ENCODE results near the gene TAF5L.
"Not testable (repeated sequence)": the region's sequence is repeated elsewhere in the genome, so short reads cannot be mapped to it uniquely, and the experiment has no call there.

TAF5L gene

GRCh38 chr1:229641306-229641705 lies 15.4 kb upstream of the TAF5L start:
- DNase-seq, result no peak

GRCh38 chr1:229640455-229640854 lies 14.5 kb upstream of the TAF5L start:
- DNase-seq, result no peak

- no peak for DNase-seq
Measured at GRCh38 chr1:229637746-229638145, 11.8 kb upstream of the TAF5L start.

- DNase-seq, result no peak
Measured at GRCh38 chr1:229636042-229636441, 10.1 kb upstream of the TAF5L start.

- no peak for DNase-seq
Measured at GRCh38 chr1:229631966-229632365, 6.0 kb upstream of the TAF5L start.

GRCh38 chr1:229631148-229631547 lies 5.2 kb upstream of the TAF5L start:
- DNase-seq, result no peak

GRCh38 chr1:229629261-229629660 lies 3.3 kb upstream of the TAF5L start:
- no peak for DNase-seq

GRCh38 chr1:229627003-229627402 lies 1.1 kb upstream of the TAF5L start:
- no peak for DNase-seq

- DNase-seq, result peak; percentile 36
Measured at GRCh38 chr1:229625071-229625914, 629 bp downstream of the TAF5L start.

- DNase-seq, result no peak
Measured at GRCh38 chr1:229624521-229625070, 1.3 kb downstream of the TAF5L start.

GRCh38 chr1:229623838-229624237 lies 2.1 kb downstream of the TAF5L start:
- no peak for DNase-seq

- no peak for DNase-seq
Measured at GRCh38 chr1:229623225-229623624, 2.7 kb downstream of the TAF5L start.

GRCh38 chr1:229622641-229623120 lies 3.2 kb downstream of the TAF5L start:
- not testable (repeated sequence) for DNase-seq

GRCh38 chr1:229621663-229622062 lies 4.3 kb downstream of the TAF5L start:
- no peak for DNase-seq

GRCh38 chr1:229620876-229621275 lies 5.0 kb downstream of the TAF5L start:
- no peak for DNase-seq

- DNase-seq, result no peak
Measured at GRCh38 chr1:229619614-229620013, 6.3 kb downstream of the TAF5L start.

GRCh38 chr1:229619002-229619401 lies 6.9 kb downstream of the TAF5L start:
- DNase-seq, result no peak

GRCh38 chr1:229617351-229618100 lies 8.4 kb downstream of the TAF5L start:
- DNase-seq, result no peak

GRCh38 chr1:229614701-229615100 lies 11.2 kb downstream of the TAF5L start:
- no peak for DNase-seq

GRCh38 chr1:229613938-229614337 lies 12.0 kb downstream of the TAF5L start:
- DNase-seq, result no peak

- DNase-seq, result no peak
Measured at GRCh38 chr1:229608590-229608989, 17.3 kb downstream of the TAF5L start.

- DNase-seq, result no peak
Measured at GRCh38 chr1:229607370-229607769, 18.6 kb downstream of the TAF5L start.

- no peak for DNase-seq
Measured at GRCh38 chr1:229603371-229604005, 22.4 kb downstream of the TAF5L start.
